Peyer's patch (tissue), 4 donors: Measurements from ENCODE around the gene ELK3.

ENCODE experiments used
- POLR2A ChIP-seq, 2 donors: fragments of 450-650 bp; IDR thresholded peaks; one replicate each; pipeline ENCODE4 v1.5.1; 2017; ENCODE audit warnings: antibody characterized with exemption in 2 of 2, mild to moderate bottlenecking in 2 of 2, moderate library complexity in 2 of 2
- TF ChIP-seq, protein P1 (sequence below), 6 experiments: fragments of 450-650 bp in 4 of 6; fragments of 200-600 bp in 2 of 6; sonication (generic) in 1 of 6; IDR thresholded peaks; one replicate each; pipeline ENCODE4 v1.5.1; 2017 to 2019; ENCODE audit warnings: antibody characterized with exemption in 6 of 6, mild to moderate bottlenecking in 3 of 6, moderate library complexity in 1 of 6

DNA sequence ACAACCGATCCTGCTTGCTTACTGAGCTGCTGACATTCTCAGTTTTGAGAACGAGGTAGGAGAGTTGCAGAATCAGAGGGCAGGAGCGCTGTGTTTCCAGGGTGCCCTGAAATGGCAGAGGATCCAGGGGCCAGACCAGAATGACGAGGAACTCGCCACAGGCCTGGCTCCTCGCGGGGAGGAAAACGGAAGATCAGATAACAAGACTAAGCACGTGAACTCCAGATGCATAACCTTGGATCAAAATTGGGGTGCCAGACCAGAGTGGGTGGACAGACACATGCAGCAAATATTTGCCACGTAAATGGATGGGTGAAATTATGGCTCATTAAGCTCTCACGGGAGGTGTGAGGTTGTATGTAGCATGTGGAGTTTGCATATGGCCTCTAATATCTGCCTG lies 46.5 kb downstream of the ELK3 start:
- TF ChIP-seq, protein P1, sequence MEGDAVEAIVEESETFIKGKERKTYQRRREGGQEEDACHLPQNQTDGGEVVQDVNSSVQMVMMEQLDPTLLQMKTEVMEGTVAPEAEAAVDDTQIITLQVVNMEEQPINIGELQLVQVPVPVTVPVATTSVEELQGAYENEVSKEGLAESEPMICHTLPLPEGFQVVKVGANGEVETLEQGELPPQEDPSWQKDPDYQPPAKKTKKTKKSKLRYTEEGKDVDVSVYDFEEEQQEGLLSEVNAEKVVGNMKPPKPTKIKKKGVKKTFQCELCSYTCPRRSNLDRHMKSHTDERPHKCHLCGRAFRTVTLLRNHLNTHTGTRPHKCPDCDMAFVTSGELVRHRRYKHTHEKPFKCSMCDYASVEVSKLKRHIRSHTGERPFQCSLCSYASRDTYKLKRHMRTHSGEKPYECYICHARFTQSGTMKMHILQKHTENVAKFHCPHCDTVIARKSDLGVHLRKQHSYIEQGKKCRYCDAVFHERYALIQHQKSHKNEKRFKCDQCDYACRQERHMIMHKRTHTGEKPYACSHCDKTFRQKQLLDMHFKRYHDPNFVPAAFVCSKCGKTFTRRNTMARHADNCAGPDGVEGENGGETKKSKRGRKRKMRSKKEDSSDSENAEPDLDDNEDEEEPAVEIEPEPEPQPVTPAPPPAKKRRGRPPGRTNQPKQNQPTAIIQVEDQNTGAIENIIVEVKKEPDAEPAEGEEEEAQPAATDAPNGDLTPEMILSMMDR (IDR thresholded peaks at IDR 0.05): no peak
- TF ChIP-seq POLR2A (IDR thresholded peaks at IDR 0.05): no peak
